Body of pancreas (tissue), 4 donors: ENCODE results near the gene PHYKPL. TPM values are rescaled to one million over a fixed set of nuclear protein-coding genes. Genes with fewer than 3 reads are reported as not detected.

ENCODE experiments used
- ATAC-seq: fragments of 150-250 bp; one replicate; pipeline ENCODE4 v1.9.1; 2016
- DNase-seq, 4 donors: peaks; one replicate each; pipeline ENCODE4 v3.0.0-alpha.2; 2019
- H3K27ac ChIP-seq, 4 donors: fragments of 200-600 bp; sonication (generic); 1 replicate in 3 of 4; 2 replicates in 1 of 4; pipeline versions ENCODE4 v1.5.1 to v1.6.1; 2016 to 2019; ENCODE audit warnings: mild to moderate bottlenecking in 1 of 4, mixed read lengths in 1 of 4, moderate library complexity in 1 of 4
- H3K27me3 ChIP-seq, 2 donors: fragments of 200-600 bp; sonication (generic); one replicate each; pipeline ENCODE4 v1.6.0; 2016; ENCODE audit warnings: mild to moderate bottlenecking in 1 of 2
- H3K36me3 ChIP-seq, 2 donors: fragments of 200-600 bp; sonication (generic); replicated peaks in 1 of 2; 2 replicates each; pipeline ENCODE4 v1.5.1; 2016; ENCODE audit warnings: low read depth in 2 of 2; ENCODE audit not compliant: insufficient read depth in 1 of 2
- H3K4me1 ChIP-seq: fragments of 200-600 bp; sonication (generic); one replicate; pipeline ENCODE4 v1.6.0; 2016
- H3K4me3 ChIP-seq, 2 donors: fragments of 200-600 bp; sonication (generic); 1 replicate in 1 of 2; 2 replicates in 1 of 2; pipeline ENCODE4 v1.5.1; 2016 to 2019
- H3K9me3 ChIP-seq, 3 donors: fragments of 200-600 bp; sonication (generic); 1 replicate in 2 of 3; 2 replicates in 1 of 3; pipeline ENCODE4 v1.5.1; 2016
- POLR2A ChIP-seq, 3 donors: fragments of 450-650 bp; IDR thresholded peaks; one replicate each; pipeline ENCODE4 v1.6.1; 2016; ENCODE audit warnings: antibody characterized with exemption in 3 of 3, mild to moderate bottlenecking in 2 of 3
- WGBS, 2 donors: methylation state at CpG; one replicate each; pipeline ENCODE4 v1.1.5; 2017; 5-methylcytosine and 5-hydroxymethylcytosine counted together
- intact Hi-C: fragments of 100-400 bp; cut with DNase I; formaldehyde crosslinking; loops from one replicate; pipeline ENCODE4 v1.15.1; 2023
- total RNA-seq, 2 donors: library from RNA; depleted of rRNA; stranded (reverse); fragments of >200 nt; gene quantifications; one replicate each; pipeline ENCODE4 v1.1.0, GENCODE V29; 2016
- TF ChIP-seq, protein P1 (sequence below), 7 experiments: fragments of 450-650 bp in 4 of 7; fragments of 200-600 bp in 3 of 7; sonication (generic) in 3 of 7; IDR thresholded peaks; one replicate each; pipeline ENCODE4 v1.5.1; 2016 to 2019; ENCODE audit warnings: antibody characterized with exemption in 7 of 7

Gene PHYKPL
- total RNA-seq, 2 donors from 2014 or later: 47.0 to 76.5 TPM

DNA sequence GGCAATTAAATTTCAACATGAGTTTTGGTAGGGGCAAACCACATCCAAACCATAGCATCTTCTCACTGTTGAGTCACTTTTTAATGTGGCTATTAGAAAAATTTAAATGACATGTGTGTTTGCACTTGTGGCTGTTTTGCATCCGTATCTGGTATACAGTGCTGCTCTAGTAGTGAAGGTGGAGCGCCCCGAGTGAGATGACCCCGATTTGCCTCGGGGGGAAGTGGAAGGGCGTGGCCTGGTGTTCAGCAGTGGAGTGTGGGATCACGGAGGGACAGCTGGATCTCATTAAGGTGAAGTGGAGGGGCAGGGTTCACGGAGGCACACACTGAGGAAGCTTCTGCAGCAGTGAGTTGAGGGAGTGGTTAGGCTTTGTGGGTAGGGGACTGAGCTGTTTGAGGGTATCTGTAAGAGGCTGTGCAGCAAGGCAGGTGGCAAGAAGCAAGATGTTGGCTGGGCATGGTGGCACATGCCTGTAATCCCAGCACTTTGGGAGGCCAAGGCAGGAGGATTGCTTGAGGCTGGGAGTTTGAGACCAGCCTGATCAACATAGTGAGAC, 39.3 kb downstream of the PHYKPL start:
- WGBS, 2 donors: 64 to 76% methylated on average over 8 of the region's 8 CpGs
- intact Hi-C loops: no loop called here
- ATAC-seq: no peak
- H3K4me1 ChIP-seq: no peaks in the 10 kb centered on the region
- no peaks in the 10 kb centered on the region for H3K36me3 ChIP-seq
- no peak for TF ChIP-seq POLR2A (IDR thresholded peaks at IDR 0.05)
- TF ChIP-seq, protein P1, sequence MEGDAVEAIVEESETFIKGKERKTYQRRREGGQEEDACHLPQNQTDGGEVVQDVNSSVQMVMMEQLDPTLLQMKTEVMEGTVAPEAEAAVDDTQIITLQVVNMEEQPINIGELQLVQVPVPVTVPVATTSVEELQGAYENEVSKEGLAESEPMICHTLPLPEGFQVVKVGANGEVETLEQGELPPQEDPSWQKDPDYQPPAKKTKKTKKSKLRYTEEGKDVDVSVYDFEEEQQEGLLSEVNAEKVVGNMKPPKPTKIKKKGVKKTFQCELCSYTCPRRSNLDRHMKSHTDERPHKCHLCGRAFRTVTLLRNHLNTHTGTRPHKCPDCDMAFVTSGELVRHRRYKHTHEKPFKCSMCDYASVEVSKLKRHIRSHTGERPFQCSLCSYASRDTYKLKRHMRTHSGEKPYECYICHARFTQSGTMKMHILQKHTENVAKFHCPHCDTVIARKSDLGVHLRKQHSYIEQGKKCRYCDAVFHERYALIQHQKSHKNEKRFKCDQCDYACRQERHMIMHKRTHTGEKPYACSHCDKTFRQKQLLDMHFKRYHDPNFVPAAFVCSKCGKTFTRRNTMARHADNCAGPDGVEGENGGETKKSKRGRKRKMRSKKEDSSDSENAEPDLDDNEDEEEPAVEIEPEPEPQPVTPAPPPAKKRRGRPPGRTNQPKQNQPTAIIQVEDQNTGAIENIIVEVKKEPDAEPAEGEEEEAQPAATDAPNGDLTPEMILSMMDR (IDR thresholded peaks at IDR 0.05): no peak
- no peak for DNase-seq
- H3K9me3 ChIP-seq: no peaks in the 10 kb centered on the region
- peaks cover 0 to 4% of the 10 kb centered on the region in 2 donors for H3K27me3 ChIP-seq
- no peak overlapping the region for H3K27ac ChIP-seq
- H3K4me3 ChIP-seq: no peak overlapping the region

DNA sequence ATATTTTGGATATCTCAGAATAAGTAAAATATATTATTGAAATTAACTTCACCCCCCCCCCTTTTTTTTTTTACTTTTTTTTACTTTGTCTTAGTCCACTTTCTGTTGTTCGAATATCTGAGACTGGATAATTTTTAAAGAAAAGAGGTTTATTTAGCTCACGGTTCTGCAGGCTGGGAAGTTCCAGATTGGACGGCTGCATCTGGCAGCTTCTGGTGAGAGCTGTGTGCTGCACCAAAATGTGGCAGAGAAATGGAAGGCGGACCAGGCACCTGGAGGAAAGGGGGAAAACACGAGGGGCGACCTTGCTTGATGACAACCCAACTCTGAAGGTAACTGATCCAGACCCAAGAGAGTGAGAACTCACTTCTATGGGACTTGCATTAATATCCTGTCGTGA, 39.8 kb downstream of the PHYKPL start:
- TF ChIP-seq POLR2A (IDR thresholded peaks at IDR 0.05): no peak
- Histone ChIP-seq H3K4me1 (no peaks in the 10 kb centered on the region), H3K36me3 (no peaks in the 10 kb centered on the region), H3K27ac (no peak overlapping the region), H3K4me3 (no peak overlapping the region), H3K9me3 (no peaks in the 10 kb centered on the region), H3K27me3 (peaks cover 0 to 4% of the 10 kb centered on the region in 2 donors)
- 66 to 75% methylated on average over 7 of the region's 7 CpGs for WGBS, 2 donors
- intact Hi-C loops: no loop called here
- no peak for DNase-seq
- ATAC-seq: no peak

DNA sequence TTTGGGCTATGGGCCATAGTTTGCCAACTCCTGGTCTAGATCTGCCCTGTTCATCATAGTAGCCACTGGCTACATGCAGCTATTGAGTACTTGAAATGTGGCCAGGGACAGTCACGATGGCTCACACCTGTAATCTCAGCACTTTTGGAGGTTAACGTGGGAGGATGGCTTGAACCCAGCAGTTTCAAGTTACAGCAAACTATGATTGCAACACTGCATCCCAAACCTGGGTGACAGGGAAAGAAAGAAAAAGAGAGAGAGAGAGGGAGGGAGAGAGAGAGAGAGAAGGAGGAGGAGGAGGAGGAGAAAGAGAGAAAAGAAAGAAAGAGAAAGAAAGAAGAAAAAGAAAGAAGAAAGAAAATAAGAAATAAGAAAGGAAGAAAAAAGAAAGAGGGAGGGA, 40.4 kb downstream of the PHYKPL start:
- WGBS, 2 donors: 29 to 37% methylated on average over 2 of the region's 2 CpGs
- ATAC-seq (no peak), DNase-seq (no peak)
- no peak for TF ChIP-seq POLR2A (IDR thresholded peaks at IDR 0.05)
- TF ChIP-seq, protein P1 (IDR thresholded peaks at IDR 0.05): no peak
- Histone ChIP-seq H3K4me3 (no peak overlapping the region), H3K36me3 (no peaks in the 10 kb centered on the region), H3K27me3 (peaks cover 0 to 4% of the 10 kb centered on the region in 2 donors), H3K4me1 (no peaks in the 10 kb centered on the region), H3K9me3 (no peaks in the 10 kb centered on the region), H3K27ac (no peak overlapping the region)
- intact Hi-C loops: no loop called here

DNA sequence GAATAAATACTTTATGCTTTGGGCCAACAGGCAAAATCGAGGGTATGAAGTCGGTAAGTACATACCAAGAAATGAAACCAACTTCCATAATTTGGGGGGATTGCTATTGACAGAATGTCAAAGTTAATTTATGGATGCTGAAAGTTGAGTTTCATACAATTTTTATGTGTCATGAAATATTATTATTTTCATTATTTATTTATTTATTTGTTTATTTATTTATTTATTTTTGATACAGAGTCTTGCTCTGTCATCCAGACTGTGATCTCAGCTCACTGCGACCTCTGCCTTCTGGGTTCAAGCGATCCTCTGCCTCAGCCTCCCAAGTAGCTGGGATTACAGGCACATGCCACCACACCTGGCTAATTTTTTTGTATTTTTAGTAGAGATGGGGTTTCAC, 40.9 kb downstream of the PHYKPL start:
- Histone ChIP-seq H3K36me3 (no peaks in the 10 kb centered on the region), H3K9me3 (no peaks in the 10 kb centered on the region), H3K4me1 (no peaks in the 10 kb centered on the region), H3K27ac (no peak overlapping the region), H3K27me3 (peaks cover 0 to 4% of the 10 kb centered on the region in 2 donors), H3K4me3 (no peak overlapping the region)
- WGBS, 2 donors: 73% methylated on average over 4 of the region's 4 CpGs
- intact Hi-C loops: no loop called here
- TF ChIP-seq, protein P1 (IDR thresholded peaks at IDR 0.05): no peak
- TF ChIP-seq POLR2A (IDR thresholded peaks at IDR 0.05): no peak
- ATAC-seq (no peak), DNase-seq (no peak)

DNA sequence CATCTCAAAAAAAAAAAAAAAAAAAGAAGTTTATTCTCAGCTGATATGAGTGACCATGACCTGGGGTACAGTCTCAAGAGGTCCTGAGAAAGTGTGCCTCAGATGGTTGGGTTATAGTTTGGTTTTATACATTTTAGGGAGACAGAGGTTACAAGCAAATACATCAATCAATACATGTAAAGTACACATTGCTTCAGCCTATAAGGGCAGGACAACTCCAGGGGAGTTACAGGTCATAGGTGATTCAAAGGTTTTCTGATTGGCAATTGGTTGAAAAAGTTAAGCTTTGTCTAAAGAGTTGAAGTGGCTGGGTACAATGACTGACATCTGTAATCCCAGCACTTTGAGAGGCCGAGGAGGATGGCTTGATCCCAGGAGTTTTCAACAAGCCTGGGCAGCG, 43.2 kb downstream of the PHYKPL start:
- peaks cover 0 to 4% of the 10 kb centered on the region in 2 donors for H3K27me3 ChIP-seq
- no peak for TF ChIP-seq POLR2A (IDR thresholded peaks at IDR 0.05)
- TF ChIP-seq, protein P1 (IDR thresholded peaks at IDR 0.05): no peak
- no peak overlapping the region for H3K27ac ChIP-seq
- intact Hi-C loops: no loop called here
- WGBS, 2 donors: 38 to 41% methylated on average over 2 of the region's 2 CpGs
- no peaks in the 10 kb centered on the region for H3K36me3 ChIP-seq
- no peak for DNase-seq
- no peak for ATAC-seq
- no peak overlapping the region for H3K4me3 ChIP-seq
- H3K9me3 ChIP-seq: no peaks in the 10 kb centered on the region
- H3K4me1 ChIP-seq: no peaks in the 10 kb centered on the region
